ENCODE data around the gene IFNGR2.
"Not testable (repeated sequence)": the region's sequence is repeated elsewhere in the genome, so short reads cannot be mapped to it uniquely, and the experiment has no call there.

IFNGR2 gene

GRCh38 chr21:33375101-33375644, 28.0 kb upstream of the IFNGR2 start:
- DNase-seq = no peak

DNA sequence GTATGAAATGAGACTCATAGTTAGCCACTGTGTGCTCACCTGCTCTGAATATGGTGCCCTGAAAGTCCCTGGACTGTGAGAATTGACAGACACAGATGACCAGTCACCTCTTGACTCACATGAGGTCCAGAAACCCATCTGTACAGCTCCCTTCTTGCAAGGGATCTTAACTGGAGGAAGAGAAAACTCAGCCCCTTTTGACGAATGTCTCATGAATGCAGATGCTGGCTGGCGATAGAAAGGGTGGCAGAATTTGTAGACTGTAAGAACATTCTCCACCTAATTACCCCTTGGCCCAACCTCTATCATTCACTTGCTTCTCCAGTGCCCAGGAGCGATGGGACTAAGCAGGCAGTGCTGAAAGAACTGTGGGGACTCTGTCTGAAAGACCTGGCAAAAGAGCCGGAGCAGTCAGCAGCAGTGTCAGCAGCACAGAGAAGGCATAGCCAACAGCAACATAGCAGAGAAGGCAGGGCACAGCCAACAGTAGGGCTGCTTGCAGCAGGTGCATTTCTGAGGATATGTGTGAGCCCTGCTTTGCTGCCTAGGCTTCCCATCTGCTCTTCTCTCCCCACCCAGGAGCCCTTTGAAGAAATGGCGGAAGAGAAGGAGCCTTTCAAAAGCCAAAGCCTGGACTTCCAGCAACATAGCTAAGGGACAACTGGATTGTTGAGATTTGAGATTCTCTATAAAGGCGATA, 25.8 kb upstream of the IFNGR2 start:
- peak in 7 of 56 donors; percentile 10 to 26 (median 15) for DNase-seq

- no peak for DNase-seq
These were observed 25.1 kb upstream of the IFNGR2 start for GRCh38 chr21:33378081-33378480.

DNA sequence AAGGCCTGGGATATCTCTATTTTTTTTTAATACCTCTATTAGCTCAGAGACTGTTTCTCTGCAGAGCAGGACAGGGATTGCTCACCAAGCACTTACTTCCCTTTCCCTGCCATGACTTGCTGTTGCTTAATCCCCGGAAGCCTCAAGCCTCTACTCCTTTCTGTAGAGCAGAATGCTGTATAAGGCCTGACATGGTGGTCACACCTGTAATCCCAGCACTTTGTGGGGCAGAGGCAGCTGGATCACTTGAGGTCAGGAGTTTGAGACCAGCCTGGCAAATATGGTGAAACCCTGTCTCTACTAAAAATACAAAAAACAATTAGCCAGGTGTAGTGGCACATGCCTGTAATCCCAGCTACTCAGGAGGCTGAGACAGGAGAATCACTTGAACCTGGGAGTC, 23.3 kb upstream of the IFNGR2 start:
- peak in 3 of 56 donors; percentile 13 to 55 (median 25) for DNase-seq

DNA sequence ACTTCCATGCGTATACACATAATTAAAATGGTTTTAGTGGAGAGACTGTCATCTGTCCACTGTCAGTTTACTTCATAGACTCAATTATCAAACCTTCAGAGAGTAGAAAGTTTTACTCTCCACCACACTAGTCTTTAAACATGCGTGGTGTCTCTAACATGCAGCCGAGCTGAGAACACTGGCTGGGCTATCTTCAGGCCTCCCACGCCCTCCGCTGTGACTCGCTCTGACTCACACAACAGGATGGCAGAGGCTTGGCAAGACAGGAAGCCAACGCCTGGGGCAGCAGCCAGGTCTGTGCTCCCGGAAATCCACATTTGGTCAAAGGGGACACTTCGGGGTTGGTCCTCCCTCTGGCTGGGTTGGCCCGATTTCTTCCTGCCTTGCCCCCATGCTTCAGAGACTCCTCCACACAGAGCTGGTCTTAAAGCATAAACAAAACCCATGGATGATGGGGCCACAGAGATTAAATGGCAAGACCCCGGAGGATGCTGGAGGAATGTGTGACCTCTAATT, 22.7 kb upstream of the IFNGR2 start:
- peak in 49 of 56 donors; percentile 6 to 86 (median 57) for DNase-seq

DNA sequence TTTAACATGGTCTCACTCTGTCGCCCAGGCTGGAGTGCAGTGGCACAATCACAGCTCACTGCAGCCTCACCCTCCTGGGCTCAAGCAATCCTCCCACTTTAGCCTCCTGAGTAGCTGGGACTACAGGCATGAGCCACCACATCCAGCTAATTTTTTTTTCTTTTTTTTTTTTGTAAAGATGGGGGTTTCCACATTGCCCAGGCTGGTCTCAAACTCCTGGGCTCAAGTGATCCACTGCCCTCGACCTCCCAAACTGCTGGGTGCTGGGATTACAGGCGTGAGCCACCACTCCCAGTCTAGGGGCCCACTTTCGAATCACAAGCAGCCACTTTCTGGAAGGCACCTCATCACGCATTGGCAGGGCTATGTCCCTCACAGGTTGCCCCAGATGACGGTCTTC, 21.8 kb upstream of the IFNGR2 start:
- not testable (repeated sequence) for DNase-seq

DNA sequence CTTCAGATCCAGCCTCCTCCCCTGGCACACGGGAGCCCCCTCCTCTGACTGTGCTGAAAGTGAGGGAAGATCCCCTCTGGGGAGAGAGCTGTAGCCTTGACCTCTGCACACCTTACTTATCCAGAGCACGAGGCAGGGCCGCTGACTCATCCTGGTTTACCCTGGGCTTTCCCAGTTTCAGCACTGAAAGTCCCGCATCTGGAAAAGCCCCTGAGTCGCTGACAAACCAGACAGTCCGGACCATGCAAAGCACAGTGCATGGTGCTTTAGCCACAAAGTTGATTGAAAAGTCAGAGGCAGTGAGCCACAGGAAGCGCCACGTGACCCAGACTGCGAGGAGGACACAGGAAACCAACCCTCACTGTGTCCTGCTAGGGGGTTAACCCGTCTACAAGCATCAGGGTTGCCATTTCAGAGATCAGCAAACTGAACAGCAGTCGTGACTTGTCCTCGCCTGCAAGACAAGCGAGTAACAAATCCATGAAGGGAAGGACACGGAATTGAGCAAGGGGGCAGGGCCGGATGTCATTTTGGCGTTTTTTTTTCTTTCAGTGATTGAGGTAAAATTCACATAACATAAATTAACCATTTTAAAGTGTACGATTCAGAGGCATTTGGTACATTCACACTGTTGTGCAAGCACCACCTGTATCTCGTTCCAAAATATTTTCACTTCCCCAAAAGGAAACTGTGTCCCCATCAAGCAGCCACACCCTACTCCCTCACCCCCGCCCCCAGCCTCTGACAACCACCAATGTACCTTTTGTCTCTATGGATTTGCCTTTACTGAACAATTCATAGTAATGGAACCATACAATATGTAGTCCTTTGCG, 19.9 kb upstream of the IFNGR2 start:
- peak in 3 of 56 donors; percentile 8 to 19 (median 18) for DNase-seq

DNA sequence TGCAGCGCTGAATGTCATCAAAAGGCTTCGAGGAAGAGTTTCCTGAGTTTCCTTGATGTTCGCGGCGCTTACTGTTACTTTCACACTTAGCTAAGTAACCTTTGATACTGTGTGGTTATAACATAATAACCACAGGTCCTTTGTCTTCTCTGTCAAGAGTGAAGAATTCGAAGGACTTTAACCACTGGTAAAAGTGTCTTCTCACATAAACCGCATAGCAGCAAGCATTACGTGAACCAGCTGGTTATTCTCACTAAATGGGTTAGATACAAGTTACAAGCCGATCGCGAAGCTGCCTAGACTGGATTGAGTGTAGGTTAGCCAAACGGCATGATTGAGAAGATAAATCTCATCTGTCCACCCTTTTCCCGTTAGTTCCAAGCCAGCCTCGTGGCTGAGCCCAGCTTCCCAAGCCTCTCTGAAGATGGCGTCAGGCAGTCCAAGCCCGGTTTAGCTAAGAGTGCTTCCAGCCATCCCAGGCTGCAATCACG, 18.3 kb upstream of the IFNGR2 start:
- DNase-seq = no peak

DNA sequence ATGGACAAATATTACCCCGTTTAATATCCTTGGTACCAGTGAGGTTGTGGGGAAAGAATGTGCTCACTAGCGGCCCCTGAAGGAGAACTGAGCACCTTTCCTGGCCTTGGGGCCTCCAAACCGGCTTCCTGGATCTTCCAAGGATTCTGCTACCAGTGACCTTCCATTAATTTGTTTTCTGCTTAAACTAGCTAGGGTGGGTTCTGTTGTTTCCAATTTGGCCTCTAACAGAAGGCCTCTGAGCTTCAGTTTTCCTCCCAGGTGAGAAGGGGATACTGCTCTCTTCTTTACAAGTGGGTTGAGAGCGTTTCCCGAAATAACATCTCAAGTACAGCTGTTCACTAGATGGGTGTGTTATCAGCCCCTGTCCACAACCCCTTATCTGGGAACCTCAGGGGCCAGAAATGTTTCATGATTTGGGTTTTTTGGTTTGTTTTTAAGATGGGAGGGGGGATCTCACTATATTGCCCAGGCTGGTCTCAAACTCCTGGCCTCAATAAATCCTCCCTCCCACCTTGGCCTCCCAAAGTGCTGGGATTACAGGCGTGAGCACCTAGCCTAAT, 16.9 kb upstream of the IFNGR2 start:
- no peak for DNase-seq

DNA sequence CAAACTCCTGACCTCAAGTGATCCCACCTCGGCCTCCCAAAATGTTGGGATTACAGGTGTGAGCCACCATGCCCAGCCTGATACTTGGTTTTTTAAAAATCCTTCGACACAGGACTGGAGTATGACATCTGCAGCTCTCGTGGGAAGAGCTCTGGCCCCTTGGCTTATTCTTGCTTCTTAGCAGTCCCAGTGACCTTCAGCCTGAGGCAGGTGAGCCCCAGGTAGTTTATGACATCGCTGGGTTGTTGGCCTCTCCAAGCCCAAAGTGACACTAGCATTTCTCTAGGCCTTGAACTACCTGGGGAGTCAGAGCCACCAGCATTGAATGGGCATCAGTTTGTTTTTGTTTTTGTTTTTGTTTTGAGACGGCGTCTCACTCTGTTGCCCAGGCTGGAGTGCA, 15.9 kb upstream of the IFNGR2 start:
- DNase-seq = no peak

DNA sequence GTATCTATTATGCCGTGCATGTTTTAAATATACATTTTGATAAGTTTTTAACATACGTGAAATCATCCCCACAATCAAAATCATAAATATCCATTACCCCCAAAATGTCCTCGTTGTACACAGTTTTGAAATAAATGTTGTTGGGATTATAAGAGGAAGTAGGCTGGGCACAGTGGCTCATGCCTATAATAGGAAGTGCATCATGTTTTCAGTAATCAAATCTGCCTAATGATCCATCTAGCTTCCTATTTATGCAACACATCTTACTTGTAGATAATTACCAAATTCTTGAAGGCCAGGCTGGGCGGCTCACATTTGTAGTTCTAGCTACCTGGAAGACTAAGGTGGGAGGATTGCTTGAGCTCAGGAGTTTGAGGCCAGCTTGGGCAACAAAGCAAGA, 15.0 kb upstream of the IFNGR2 start:
- DNase-seq = no peak

DNA sequence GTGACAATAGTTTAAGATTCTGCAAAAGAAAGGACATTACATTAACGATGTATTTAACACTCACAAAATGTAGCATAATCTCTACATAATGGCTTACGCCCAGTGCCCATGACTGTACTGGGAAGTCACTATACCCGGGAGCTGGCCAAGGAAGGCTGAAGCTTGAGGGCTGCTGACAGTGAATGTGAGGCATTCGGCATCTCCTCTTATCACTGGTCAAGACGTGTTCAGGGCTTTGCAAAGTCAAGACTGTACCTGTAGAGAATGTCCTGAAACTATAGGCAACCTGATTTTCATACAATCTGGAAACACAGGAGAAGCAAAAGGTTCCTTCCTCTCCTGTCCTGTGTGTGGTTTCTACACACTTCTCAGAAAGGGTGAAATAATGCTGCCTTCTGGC, 12.7 kb upstream of the IFNGR2 start:
- no peak for DNase-seq

DNA sequence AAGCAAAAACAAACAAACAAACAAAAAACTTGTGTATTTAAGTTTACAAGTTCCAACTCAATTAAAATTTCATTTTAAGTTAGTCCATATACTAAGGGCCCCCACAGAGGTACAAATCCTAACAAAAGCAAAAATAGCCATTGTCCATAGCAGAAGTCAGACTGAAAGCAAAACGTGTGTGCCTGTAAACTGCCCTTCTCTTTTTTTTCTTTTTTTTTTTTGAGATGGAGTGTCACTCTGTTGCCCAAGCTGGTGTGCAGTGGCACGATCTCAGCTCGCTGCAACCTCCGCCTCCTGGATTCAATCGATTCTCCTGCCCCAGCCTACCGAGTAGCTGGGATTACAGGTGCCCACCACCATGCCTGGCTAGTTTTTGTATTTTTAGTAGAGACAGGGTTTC, 11.6 kb upstream of the IFNGR2 start:
- no peak for DNase-seq

DNA sequence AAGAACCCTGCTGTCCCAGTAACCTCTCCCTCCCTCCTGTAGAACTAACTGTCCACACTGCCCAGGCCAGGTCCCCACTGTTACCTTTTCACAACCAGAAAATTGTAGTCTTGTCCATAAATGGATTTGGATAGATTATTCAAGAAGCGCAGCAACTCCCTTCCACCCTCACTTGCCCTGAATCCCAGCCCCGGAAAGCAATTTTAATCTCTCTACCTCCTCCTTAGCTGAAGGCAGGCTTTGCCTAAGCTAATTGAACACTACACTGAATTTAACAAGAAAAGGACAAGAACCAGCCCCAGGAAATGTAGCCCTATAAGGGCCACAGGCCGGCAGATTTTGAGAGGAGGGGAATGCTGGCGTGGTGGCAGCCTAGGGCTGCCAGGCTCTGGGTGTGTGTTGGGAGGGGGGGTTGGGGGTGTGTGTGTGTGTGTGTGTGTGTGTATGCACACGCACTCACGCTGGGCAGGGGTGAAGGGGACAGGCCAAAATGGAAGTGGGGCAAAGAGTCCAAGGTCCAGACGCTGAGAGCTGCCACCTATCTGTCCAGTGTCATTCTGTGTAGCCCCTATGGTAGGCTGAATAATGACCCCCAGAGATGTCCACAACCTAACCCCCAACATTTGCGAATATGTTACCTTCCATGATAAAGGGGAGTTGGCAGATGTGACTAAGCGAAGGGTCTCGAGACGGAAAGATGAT, 10.8 kb upstream of the IFNGR2 start:
- DNase-seq = no peak

DNA sequence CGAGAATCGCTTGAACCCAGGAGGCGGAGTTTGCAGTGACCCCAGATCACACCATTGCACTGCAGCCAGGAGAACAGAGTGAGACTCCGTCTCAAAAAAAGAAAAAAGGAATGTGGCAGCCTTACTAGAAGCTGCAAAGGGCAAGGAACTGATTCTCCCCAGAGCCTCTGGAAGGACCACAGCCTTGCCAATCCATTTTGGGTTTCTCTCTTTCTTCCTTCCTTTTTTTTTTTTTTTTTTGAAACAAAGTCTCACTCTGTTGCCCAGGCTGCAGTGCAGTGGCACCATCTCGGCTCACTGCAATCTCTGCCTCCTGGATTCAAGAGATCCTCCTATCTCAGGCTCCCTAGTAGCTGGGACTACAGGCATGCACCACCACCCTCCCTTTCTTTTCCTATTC, 9.9 kb upstream of the IFNGR2 start:
- no peak for DNase-seq

DNA sequence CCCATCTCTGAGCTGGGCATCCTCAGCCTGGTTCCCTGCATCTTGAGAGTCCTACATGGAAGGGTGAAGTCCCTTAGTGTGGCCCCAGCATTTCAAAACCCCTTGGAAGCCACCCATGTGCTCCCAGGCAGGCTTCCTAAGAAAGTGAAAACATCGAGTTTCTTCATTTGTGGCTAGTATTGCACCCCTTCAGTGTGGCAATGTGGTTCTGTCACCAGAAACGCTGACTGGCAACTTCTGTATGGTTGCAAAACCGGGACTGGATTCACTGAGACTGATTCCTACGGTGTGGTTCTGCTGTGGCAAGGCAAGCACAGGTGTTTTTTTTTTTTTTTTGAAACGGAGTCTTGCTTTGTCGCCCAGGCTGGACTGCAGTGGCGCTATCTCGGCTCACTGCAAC, 9.0 kb upstream of the IFNGR2 start:
- peak in 7 of 56 donors; percentile 5 to 50 (median 21) for DNase-seq

- no peak for DNase-seq
These were observed 7.3 kb upstream of the IFNGR2 start for GRCh38 chr21:33395891-33396331.

DNA sequence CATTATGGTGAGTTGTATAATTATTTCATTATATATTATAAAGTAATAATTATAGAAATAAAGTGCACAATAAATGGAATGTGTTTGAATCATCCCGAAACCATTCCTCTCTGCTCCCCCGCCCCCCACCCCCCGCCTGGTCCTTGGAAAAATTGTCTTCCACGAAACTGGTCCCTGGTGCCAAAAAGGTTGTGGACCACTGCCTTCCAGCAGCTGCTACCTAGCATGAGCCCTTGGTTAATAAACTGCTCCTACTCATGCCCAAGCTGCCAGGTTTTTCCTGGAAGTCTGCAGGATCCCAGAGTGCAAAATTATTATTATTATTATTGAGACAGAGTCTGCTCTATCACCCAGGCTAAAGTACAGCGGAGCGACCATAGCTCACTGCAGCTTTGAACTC, 6.8 kb upstream of the IFNGR2 start:
- no peak for DNase-seq

DNA sequence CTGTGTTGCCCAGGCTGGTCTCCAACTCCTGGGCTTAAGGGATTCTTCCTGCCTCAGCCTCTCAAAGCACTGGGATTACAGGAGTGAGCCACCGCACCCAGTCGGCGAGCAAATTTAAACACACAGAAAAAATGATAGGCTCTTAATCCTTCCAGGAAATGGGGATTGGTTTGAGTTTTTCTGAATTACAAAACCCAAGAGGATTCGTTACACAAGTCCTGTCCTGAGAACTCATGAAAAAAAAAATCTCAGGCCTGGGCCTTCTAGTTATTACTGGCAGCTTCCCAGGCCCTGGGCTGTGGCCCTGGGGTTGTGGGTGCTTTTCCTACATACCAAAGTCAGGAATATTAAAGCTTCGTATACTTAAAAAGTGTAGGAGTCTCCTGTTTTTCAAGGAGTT, 6.3 kb upstream of the IFNGR2 start:
- no peak for DNase-seq

DNA sequence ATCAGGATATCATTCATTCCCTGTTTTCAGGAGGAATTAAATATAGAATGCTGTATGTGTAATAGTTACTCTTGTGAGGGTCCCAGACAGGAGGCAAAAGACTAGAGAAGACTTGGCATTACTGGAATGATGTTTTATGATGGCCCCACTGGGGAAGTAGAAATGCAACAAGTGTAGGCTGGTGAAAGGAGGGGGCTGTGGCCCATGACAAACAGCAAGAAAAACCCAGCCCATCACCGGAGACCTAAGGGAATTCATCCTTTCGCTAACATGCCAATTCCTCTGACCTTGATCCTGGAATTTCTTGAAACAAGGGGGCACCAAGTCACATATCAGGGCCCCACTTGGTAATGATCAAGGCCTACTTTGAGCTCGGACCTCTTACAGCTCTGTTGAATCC, 5.5 kb upstream of the IFNGR2 start:
- DNase-seq = no peak

DNA sequence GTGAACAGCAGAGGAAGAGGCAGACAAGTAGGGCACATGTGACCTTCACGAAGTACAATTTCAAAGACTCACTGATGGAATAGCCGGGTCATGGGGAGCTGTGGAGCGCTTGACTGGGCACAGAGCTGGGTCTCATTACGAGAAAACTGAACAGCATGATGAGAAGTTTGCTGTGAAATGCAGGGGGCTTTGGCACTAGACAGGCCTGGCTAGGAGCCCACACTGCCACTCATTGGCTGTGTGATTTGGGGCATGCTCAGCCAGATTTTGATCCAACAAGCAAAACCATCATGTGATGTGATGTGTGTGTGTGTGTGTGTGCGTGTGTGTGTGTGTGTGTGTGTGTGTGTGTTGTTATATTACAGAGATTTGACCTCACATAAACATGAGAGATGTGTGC, 4.9 kb upstream of the IFNGR2 start:
- DNase-seq = no peak
